ENCODE results near the gene ANGPTL2. TPM values are rescaled to one million over a fixed set of nuclear protein-coding genes. Genes with fewer than 3 reads are reported as not detected.

Gene ANGPTL2
- total RNA-seq, 2 experiments from 2014 or later: not detected

- peaks cover 4% of the 10 kb centered on the region for H3K9me3 Mint-ChIP-seq
- no peak overlapping the region for H3K4me3 Mint-ChIP-seq
- no peaks in the 10 kb centered on the region for H3K27me3 Mint-ChIP-seq
- H3K36me3 Mint-ChIP-seq: no peaks in the 10 kb centered on the region
- H3K27ac Mint-ChIP-seq: no peak overlapping the region
- H3K4me1 Mint-ChIP-seq: no peaks in the 10 kb centered on the region
- no peak for DNase-seq
Observed at GRCh38 chr9:127143920-127144465, 21.6 kb upstream of the ANGPTL2 start.

- Mint-ChIP-seq H3K9me3 (peaks cover 4% of the 10 kb centered on the region), H3K4me1 (no peaks in the 10 kb centered on the region), H3K27me3 (no peaks in the 10 kb centered on the region), H3K4me3 (no peak overlapping the region), H3K36me3 (no peaks in the 10 kb centered on the region), H3K27ac (no peak overlapping the region)
- DNase-seq: no peak
Observed at GRCh38 chr9:127142931-127143464, 20.6 kb upstream of the ANGPTL2 start.

- Mint-ChIP-seq H3K4me1 (no peaks in the 10 kb centered on the region), H3K9me3 (peaks cover 4% of the 10 kb centered on the region), H3K4me3 (no peak overlapping the region), H3K36me3 (no peaks in the 10 kb centered on the region), H3K27ac (no peak overlapping the region), H3K27me3 (no peaks in the 10 kb centered on the region)
- no peak for DNase-seq
Observed at GRCh38 chr9:127142291-127142690, 19.9 kb upstream of the ANGPTL2 start.

- Mint-ChIP-seq H3K36me3 (no peaks in the 10 kb centered on the region), H3K27ac (no peak overlapping the region)
Observed at GRCh38 chr9:127140842-127141675, 18.6 kb upstream of the ANGPTL2 start.

GRCh38 chr9:127140181-127140580 is 17.7 kb upstream of the ANGPTL2 start:
- Mint-ChIP-seq H3K4me3 (no peak overlapping the region), H3K27me3 (no peaks in the 10 kb centered on the region), H3K9me3 (no peaks in the 10 kb centered on the region), H3K4me1 (no peaks in the 10 kb centered on the region), H3K36me3 (no peaks in the 10 kb centered on the region), H3K27ac (no peak overlapping the region)
- DNase-seq: no peak

More at GRCh38 chr9:127140842-127141675, 18.6 kb upstream of the ANGPTL2 start:
- no peaks in the 10 kb centered on the region for H3K9me3 Mint-ChIP-seq
- DNase-seq: no peak
- H3K4me1 Mint-ChIP-seq: no peaks in the 10 kb centered on the region
- no peak overlapping the region for H3K4me3 Mint-ChIP-seq
- H3K27me3 Mint-ChIP-seq: no peaks in the 10 kb centered on the region

- no peaks in the 10 kb centered on the region for H3K4me1 Mint-ChIP-seq
- H3K27ac Mint-ChIP-seq: no peak overlapping the region
- no peaks in the 10 kb centered on the region for H3K27me3 Mint-ChIP-seq
- DNase-seq: no peak
- H3K9me3 Mint-ChIP-seq: no peaks in the 10 kb centered on the region
- H3K36me3 Mint-ChIP-seq: no peaks in the 10 kb centered on the region
- H3K4me3 Mint-ChIP-seq: no peak overlapping the region
Observed at GRCh38 chr9:127139775-127140174, 17.3 kb upstream of the ANGPTL2 start.

GRCh38 chr9:127139071-127139731 is 16.8 kb upstream of the ANGPTL2 start:
- Mint-ChIP-seq H3K27me3 (no peaks in the 10 kb centered on the region), H3K4me1 (no peaks in the 10 kb centered on the region), H3K36me3 (no peaks in the 10 kb centered on the region), H3K9me3 (no peaks in the 10 kb centered on the region), H3K27ac (no peak overlapping the region), H3K4me3 (no peak overlapping the region)
- DNase-seq: no peak

GRCh38 chr9:127138444-127138843 is 16.0 kb upstream of the ANGPTL2 start:
- Mint-ChIP-seq H3K36me3 (no peaks in the 10 kb centered on the region), H3K27ac (no peak overlapping the region)
- no peak for DNase-seq

GRCh38 chr9:127137640-127138360 is 15.4 kb upstream of the ANGPTL2 start:
- no peak for DNase-seq
- no peaks in the 10 kb centered on the region for H3K36me3 Mint-ChIP-seq
- H3K4me3 Mint-ChIP-seq: no peak overlapping the region
- no peaks in the 10 kb centered on the region for H3K4me1 Mint-ChIP-seq
- no peak overlapping the region for H3K27ac Mint-ChIP-seq
- H3K27me3 Mint-ChIP-seq: no peaks in the 10 kb centered on the region
- H3K9me3 Mint-ChIP-seq: no peaks in the 10 kb centered on the region

More at GRCh38 chr9:127138444-127138843, 16.0 kb upstream of the ANGPTL2 start:
- H3K4me1 Mint-ChIP-seq: no peaks in the 10 kb centered on the region
- no peaks in the 10 kb centered on the region for H3K27me3 Mint-ChIP-seq
- H3K4me3 Mint-ChIP-seq: no peak overlapping the region
- no peaks in the 10 kb centered on the region for H3K9me3 Mint-ChIP-seq

GRCh38 chr9:127136880-127137639 is 14.6 kb upstream of the ANGPTL2 start:
- Mint-ChIP-seq H3K36me3 (no peaks in the 10 kb centered on the region), H3K4me3 (no peak overlapping the region), H3K27ac (no peak overlapping the region), H3K9me3 (no peaks in the 10 kb centered on the region), H3K27me3 (no peaks in the 10 kb centered on the region), H3K4me1 (no peaks in the 10 kb centered on the region)
- DNase-seq: no peak

GRCh38 chr9:127136081-127136879 is 13.8 kb upstream of the ANGPTL2 start:
- H3K4me1 Mint-ChIP-seq: no peaks in the 10 kb centered on the region

GRCh38 chr9:127135056-127135745 is 12.8 kb upstream of the ANGPTL2 start:
- Mint-ChIP-seq H3K36me3 (no peaks in the 10 kb centered on the region), H3K4me1 (no peaks in the 10 kb centered on the region), H3K27ac (no peak overlapping the region), H3K27me3 (no peaks in the 10 kb centered on the region), H3K9me3 (no peaks in the 10 kb centered on the region), H3K4me3 (no peak overlapping the region)
- DNase-seq: no peak

More at GRCh38 chr9:127136081-127136879, 13.8 kb upstream of the ANGPTL2 start:
- no peak overlapping the region for H3K4me3 Mint-ChIP-seq
- H3K27ac Mint-ChIP-seq: no peak overlapping the region
- H3K27me3 Mint-ChIP-seq: no peaks in the 10 kb centered on the region
- H3K36me3 Mint-ChIP-seq: no peaks in the 10 kb centered on the region
- H3K9me3 Mint-ChIP-seq: no peaks in the 10 kb centered on the region
- no peak for DNase-seq

GRCh38 chr9:127133739-127134167 is 11.3 kb upstream of the ANGPTL2 start:
- H3K9me3 Mint-ChIP-seq: no peaks in the 10 kb centered on the region
- no peaks in the 10 kb centered on the region for H3K27me3 Mint-ChIP-seq
- H3K4me1 Mint-ChIP-seq: no peaks in the 10 kb centered on the region
- no peak overlapping the region for H3K27ac Mint-ChIP-seq
- H3K4me3 Mint-ChIP-seq: no peak overlapping the region
- DNase-seq: no peak
- no peaks in the 10 kb centered on the region for H3K36me3 Mint-ChIP-seq
